ENCODE results near the gene CFAP61. TPM values are rescaled to one million over a fixed set of nuclear protein-coding genes. Genes with fewer than 3 reads are reported as not detected.

The CFAP61 gene
- polyA plus RNA-seq, 1 of the 3 experiments (the other 2 are of a cell fraction): 0.26 TPM

GRCh38 chr20:20036756-20037155, 15.6 kb upstream of the CFAP61 start:
- H3K9ac ChIP-seq: no peak overlapping the region
- peaks cover 2% of the 10 kb centered on the region; the same call in 1 of the 2 replicates for H3K79me2 ChIP-seq (ENCODE audit: insufficient read depth)
- no peak overlapping the region for H3K4me3 ChIP-seq (ENCODE audit: low read depth in 2 of 2, low read length in 1 of 2)
- H3K4me1 ChIP-seq (ENCODE audit: control insufficient read depth in 1 of 2, insufficient read depth in 2 of 2, low read depth in 1 of 2, low read length in 1 of 2): peaks cover 0 to 4% of the 10 kb centered on the region in 2 experiments; a peak in 3 of 4 replicates
- no peak overlapping the region for H2AFZ ChIP-seq (ENCODE audit: low read depth)
- no peak overlapping the region for H3K4me2 ChIP-seq
- ChIA-PET POLR2A (no interaction called here), CTCF (interaction anchor here (1.4 kb wide), 1 partner anchor 42 kb away, joined by 3 read pairs; no protein-coding TSS in a partner anchor)
- no peak for DNase-seq
- no peaks in the 10 kb centered on the region for H3K9me3 ChIP-seq
- no peaks in the 10 kb centered on the region for H3K9me2 ChIP-seq
- no peak overlapping the region for H3K27ac ChIP-seq (ENCODE audit: low read depth in 2 of 2, low read length in 1 of 2)
- H3F3A ChIP-seq (replicated peaks; ENCODE audit: insufficient read depth): peaks cover 40% of the 10 kb centered on the region
- H3K27me3 ChIP-seq (ENCODE audit: insufficient read depth): no peaks in the 10 kb centered on the region
- TF ChIP-seq POLR2AphosphoS5 (IDR thresholded peaks at IDR 0.05; ENCODE audit: low read depth, low read length): peak; percentile 8; the same call in 1 of the 2 replicates
- no peak for TF ChIP-seq NRF1 (IDR thresholded peaks at IDR 0.05; ENCODE audit: low read depth, low read length)
- H3K36me3 ChIP-seq (replicated peaks in 1 of 2; ENCODE audit: control insufficient read depth in 1 of 2, insufficient read depth in 2 of 2, low read length in 1 of 2): peaks cover 77 to 94% of the 10 kb centered on the region in 2 experiments
- 97% methylated on average over 3 of the region's 3 CpGs for WGBS (ENCODE audit: low lambda C conversion rate)
- H4K20me1 ChIP-seq (ENCODE audit: insufficient read depth): no peaks in the 10 kb centered on the region; the same call in 1 of the 2 replicates

GRCh38 chr20:20037960-20038359, 14.4 kb upstream of the CFAP61 start:
- H3K9me3 ChIP-seq: no peaks in the 10 kb centered on the region
- ChIA-PET CTCF (interaction anchor here (1.6 kb wide), 1 partner anchor 21 kb away, joined by 5 read pairs; the partner anchor contains the start of gene NAA20), POLR2A (interaction anchor here (0.7 kb wide), 1 partner anchor 11 kb away, joined by 3 read pairs; no protein-coding TSS in a partner anchor)
- H3K36me3 ChIP-seq (replicated peaks in 1 of 2; ENCODE audit: control insufficient read depth in 1 of 2, insufficient read depth in 2 of 2, low read length in 1 of 2): peaks cover 76 to 94% of the 10 kb centered on the region in 2 experiments
- 69% methylated on average over 5 of the region's 5 CpGs for WGBS (ENCODE audit: low lambda C conversion rate)
- peak overlapping the region in 1 of 2 experiments; percentile 38; a peak in 2 of 4 replicates for H3K27ac ChIP-seq (ENCODE audit: low read depth in 2 of 2, low read length in 1 of 2)
- H3K4me1 ChIP-seq (ENCODE audit: control insufficient read depth in 1 of 2, insufficient read depth in 2 of 2, low read depth in 1 of 2, low read length in 1 of 2): peaks cover 0 to 4% of the 10 kb centered on the region in 2 experiments; a peak in 3 of 4 replicates
- H3K9me2 ChIP-seq: no peaks in the 10 kb centered on the region
- DNase-seq: no peak
- H3K4me2 ChIP-seq: no peak overlapping the region
- no peaks in the 10 kb centered on the region for H3K27me3 ChIP-seq (ENCODE audit: insufficient read depth)
- H2AFZ ChIP-seq (ENCODE audit: low read depth): no peak overlapping the region
- H3K4me3 ChIP-seq (ENCODE audit: low read depth in 2 of 2, low read length in 1 of 2): no peak overlapping the region
- H3F3A ChIP-seq (replicated peaks; ENCODE audit: insufficient read depth): peaks cover 37% of the 10 kb centered on the region
- no peaks in the 10 kb centered on the region; the same call in 1 of the 2 replicates for H4K20me1 ChIP-seq (ENCODE audit: insufficient read depth)
- no peak overlapping the region for H3K9ac ChIP-seq
- no peaks in the 10 kb centered on the region; the same call in 1 of the 2 replicates for H3K79me2 ChIP-seq (ENCODE audit: insufficient read depth)
- TF ChIP-seq NFIC (IDR thresholded peaks at IDR 0.05; ENCODE audit: borderline replicate concordance) (no peak), ZBTB33 (IDR thresholded peaks at IDR 0.05; ENCODE audit: borderline replicate concordance, low read depth) (no peak), USF1 (IDR thresholded peaks at IDR 0.05; ENCODE audit: borderline replicate concordance, low read depth) (no peak), JUND (IDR thresholded peaks at IDR 0.05) (no peak), FOXM1 (IDR thresholded peaks at IDR 0.05; ENCODE audit: low read depth) (no peak)

- peaks cover 36% of the 10 kb centered on the region for H3F3A ChIP-seq (replicated peaks; ENCODE audit: insufficient read depth)
- no peak for TF ChIP-seq NFIC (IDR thresholded peaks at IDR 0.05; ENCODE audit: borderline replicate concordance)
- TF ChIP-seq FOXM1 (IDR thresholded peaks at IDR 0.05; ENCODE audit: low read depth): no peak
- H2AFZ ChIP-seq (ENCODE audit: low read depth): no peak overlapping the region
- H3K79me2 ChIP-seq (ENCODE audit: insufficient read depth): no peaks in the 10 kb centered on the region
- no peaks in the 10 kb centered on the region for H3K27me3 ChIP-seq (ENCODE audit: insufficient read depth)
- peaks cover 74 to 95% of the 10 kb centered on the region in 2 experiments for H3K36me3 ChIP-seq (replicated peaks in 1 of 2; ENCODE audit: control insufficient read depth in 1 of 2, insufficient read depth in 2 of 2, low read length in 1 of 2)
- H3K4me1 ChIP-seq (ENCODE audit: control insufficient read depth in 1 of 2, insufficient read depth in 2 of 2, low read depth in 1 of 2, low read length in 1 of 2): peaks cover 0 to 4% of the 10 kb centered on the region in 2 experiments; a peak in 3 of 4 replicates
- ChIA-PET CTCF (interaction anchor here (0.7 to 1.6 kb wide), 2 partner anchors 21 to 38 kb away, joined by 3 to 5 read pairs; partner anchors contain the start of gene NAA20), POLR2A (interaction anchor here (3.2 kb wide), 1 partner anchor 14 kb away, joined by 10 read pairs; the partner anchor contains the start of genes CFAP61 and CRNKL1)
- H4K20me1 ChIP-seq (ENCODE audit: insufficient read depth): no peaks in the 10 kb centered on the region; the same call in 1 of the 2 replicates
- H3K4me3 ChIP-seq (ENCODE audit: low read depth in 2 of 2, low read length in 1 of 2): no peak overlapping the region
- 95% methylated on average over 6 of the region's 6 CpGs for WGBS (ENCODE audit: low lambda C conversion rate)
- no peak overlapping the region for H3K9ac ChIP-seq
- no peak overlapping the region for H3K4me2 ChIP-seq
- H3K9me3 ChIP-seq: no peaks in the 10 kb centered on the region
- DNase-seq: no peak
- H3K9me2 ChIP-seq: no peaks in the 10 kb centered on the region
- H3K27ac ChIP-seq (ENCODE audit: low read depth in 2 of 2, low read length in 1 of 2): peak overlapping the region in 1 of 2 experiments; percentile 38; a peak in 2 of 4 replicates
These were observed 13.7 kb upstream of the CFAP61 start for GRCh38 chr20:20038586-20038985.
